CD4-positive, CD25-positive, alpha-beta regulatory T cell (primary cell): ENCODE results near the gene SLMAP. TPM values are rescaled to one million over a fixed set of nuclear protein-coding genes. Genes with fewer than 3 reads are reported as not detected.

Source experiments
- ATAC-seq, 2 donors: fragments of 150-1000 bp; cut with Tn5 transposase; one replicate each; pipeline ENCODE4 v1.10.0; 2021; ENCODE audit warnings: low read depth in 2 of 2, moderate number of reproducible peaks in 2 of 2, moderate library complexity in 1 of 2
- DNase-seq, 3 donors: peaks; one replicate each; pipeline versions ENCODE4 v3.0.0 to v3.0.0-alpha.2; 2012 to 2022; ENCODE audit warnings: mixed read lengths in 1 of 3
- H3K27ac ChIP-seq: one replicate; pipeline ENCODE4 v1.7.0; 2013; ENCODE audit warnings: mild to moderate bottlenecking, low read length; ENCODE audit not compliant: insufficient read depth, poor library complexity, severe bottlenecking
- H3K27me3 ChIP-seq: one replicate; pipeline ENCODE4 v1.7.0; 2013; ENCODE audit warnings: low read length; ENCODE audit not compliant: control insufficient read depth, insufficient read depth
- H3K36me3 ChIP-seq: one replicate; pipeline ENCODE4 v1.7.0; 2013; ENCODE audit warnings: mild to moderate bottlenecking, low read length, moderate library complexity; ENCODE audit not compliant: control insufficient read depth, insufficient read depth
- H3K4me1 ChIP-seq: 2 replicates; pipeline ENCODE4 v1.7.0; 2013; ENCODE audit warnings: mild to moderate bottlenecking, low read length; ENCODE audit not compliant: insufficient read depth, control insufficient read depth, poor library complexity, severe bottlenecking
- H3K4me3 ChIP-seq: one replicate; pipeline ENCODE4 v1.7.0; 2013; ENCODE audit warnings: low read depth, mild to moderate bottlenecking, low read length, moderate library complexity
- H3K9me3 ChIP-seq, 2 experiments: 1 replicate in 1 of 2; 2 replicates in 1 of 2; pipeline ENCODE4 v1.7.0; 2013; ENCODE audit warnings: low read length in 2 of 2, mild to moderate bottlenecking in 1 of 2, moderate library complexity in 1 of 2; ENCODE audit not compliant: control insufficient read depth in 2 of 2
- H3K27ac Mint-ChIP-seq, 3 donors: one replicate each; pipeline ENCODE4 v1.8.0; 2020 to 2022; ENCODE audit warnings: mild to moderate bottlenecking in 3 of 3, mixed read lengths in 3 of 3, moderate library complexity in 2 of 3
- H3K27me3 Mint-ChIP-seq: one replicate; pipeline ENCODE4 v1.8.0; 2022; ENCODE audit warnings: mild to moderate bottlenecking, mixed read lengths
- H3K36me3 Mint-ChIP-seq: one replicate; pipeline ENCODE4 v1.8.0; 2020; ENCODE audit warnings: mixed read lengths
- H3K4me1 Mint-ChIP-seq, 4 donors: one replicate each; pipeline ENCODE4 v1.8.0; 2020 to 2022; ENCODE audit warnings: mixed read lengths in 4 of 4, mild to moderate bottlenecking in 1 of 4
- H3K4me3 Mint-ChIP-seq, 4 donors: one replicate each; pipeline ENCODE4 v1.8.0; 2020 to 2022; ENCODE audit warnings: mild to moderate bottlenecking in 4 of 4, mixed read lengths in 4 of 4, moderate library complexity in 3 of 4
- H3K9me3 Mint-ChIP-seq, 7 donors: one replicate each; pipeline ENCODE4 v1.8.0; 2020 to 2022; ENCODE audit warnings: mixed read lengths in 7 of 7, mild to moderate bottlenecking in 3 of 7, moderate library complexity in 2 of 7
- polyA plus RNA-seq, 4 donors: library from polyadenylated mRNA; unstranded; fragments of 300-500 nt; fragmentation: Illumina TruSeq; gene quantifications; one replicate each; pipeline ENCODE4 v1.2.3, GENCODE V29; 2021
- total RNA-seq: library from RNA; stranded (reverse); gene quantifications from one replicate; pipeline ENCODE4 v1.2.3, GENCODE V29; 2022

Gene SLMAP
- total and polyA plus RNA-seq, 5 donors from 2014 or later = 13.5 to 84.9 (median 21.3) TPM

GRCh38 chr3:57822686-57823085, 66.6 kb downstream of the SLMAP start:
- Histone ChIP-seq H3K9me3 (no peaks in the 10 kb centered on the region), H3K4me1 (peaks cover 5% of the 10 kb centered on the region), H3K27me3 (no peaks in the 10 kb centered on the region), H3K36me3 (no peaks in the 10 kb centered on the region), H3K4me3 (no peak overlapping the region), H3K27ac (no peak overlapping the region)
- peaks cover 4% of the 10 kb centered on the region for H3K36me3 Mint-ChIP-seq
- H3K27ac Mint-ChIP-seq = peak overlapping the region in 1 of 3 donors; percentile 15
- no peaks in the 10 kb centered on the region for H3K9me3 Mint-ChIP-seq
- H3K27me3 Mint-ChIP-seq = no peaks in the 10 kb centered on the region
- no peak overlapping the region for H3K4me3 Mint-ChIP-seq
- H3K4me1 Mint-ChIP-seq = peaks cover 29 to 53% (median 29%) of the 10 kb centered on the region in 4 donors
- ATAC-seq (no peak), DNase-seq (no peak)

- H3K36me3 Mint-ChIP-seq = peaks cover 4% of the 10 kb centered on the region
Measured at GRCh38 chr3:57825116-57825515, 69.0 kb downstream of the SLMAP start.

GRCh38 chr3:57826245-57826951, 70.3 kb downstream of the SLMAP start:
- H3K27me3 Mint-ChIP-seq = no peaks in the 10 kb centered on the region
- no peak for ATAC-seq
- Histone ChIP-seq H3K4me1 (peaks cover 5% of the 10 kb centered on the region), H3K36me3 (no peaks in the 10 kb centered on the region), H3K9me3 (no peaks in the 10 kb centered on the region), H3K27ac (no peak overlapping the region), H3K4me3 (no peak overlapping the region), H3K27me3 (no peaks in the 10 kb centered on the region)
- peak overlapping the region in 1 of 4 donors; percentile 56 for H3K4me3 Mint-ChIP-seq
- peaks cover 4% of the 10 kb centered on the region for H3K36me3 Mint-ChIP-seq
- H3K27ac Mint-ChIP-seq = peak overlapping the region in 1 of 3 donors; percentile 1
- peaks cover 20 to 45% (median 31%) of the 10 kb centered on the region in 4 donors for H3K4me1 Mint-ChIP-seq
- no peaks in the 10 kb centered on the region for H3K9me3 Mint-ChIP-seq
- DNase-seq = peak in 1 of 3 donors; percentile 13

More at GRCh38 chr3:57825116-57825515, 69.0 kb downstream of the SLMAP start:
- Histone ChIP-seq H3K4me3 (no peak overlapping the region), H3K27ac (no peak overlapping the region), H3K27me3 (no peaks in the 10 kb centered on the region), H3K36me3 (no peaks in the 10 kb centered on the region), H3K9me3 (no peaks in the 10 kb centered on the region), H3K4me1 (peaks cover 5% of the 10 kb centered on the region)
- Mint-ChIP-seq H3K27ac (peak overlapping the region in 1 of 3 donors; percentile 37), H3K27me3 (no peaks in the 10 kb centered on the region), H3K9me3 (no peaks in the 10 kb centered on the region), H3K4me1 (peaks cover 19 to 42% (median 31%) of the 10 kb centered on the region in 4 donors), H3K4me3 (no peak overlapping the region)
- ATAC-seq (no peak), DNase-seq (no peak)

GRCh38 chr3:57826952-57827723, 71.0 kb downstream of the SLMAP start:
- Mint-ChIP-seq H3K4me1 (peaks cover 15 to 39% (median 29%) of the 10 kb centered on the region in 4 donors), H3K27me3 (no peaks in the 10 kb centered on the region), H3K36me3 (peaks cover 10% of the 10 kb centered on the region), H3K9me3 (no peaks in the 10 kb centered on the region), H3K4me3 (no peak overlapping the region), H3K27ac (peak overlapping the region in 1 of 3 donors; percentile 13)
- H3K27me3 ChIP-seq = no peaks in the 10 kb centered on the region
- no peak overlapping the region for H3K4me3 ChIP-seq
- no peak for ATAC-seq
- no peaks in the 10 kb centered on the region for H3K9me3 ChIP-seq
- peaks cover 4% of the 10 kb centered on the region for H3K36me3 ChIP-seq
- H3K4me1 ChIP-seq = peaks cover 5% of the 10 kb centered on the region
- H3K27ac ChIP-seq = no peak overlapping the region
- no peak for DNase-seq

GRCh38 chr3:57827757-57828156, 71.6 kb downstream of the SLMAP start:
- no peak overlapping the region for H3K27ac Mint-ChIP-seq

GRCh38 chr3:57832486-57832885, 76.4 kb downstream of the SLMAP start:
- Histone ChIP-seq H3K36me3 (peaks cover 10% of the 10 kb centered on the region), H3K4me1 (no peaks in the 10 kb centered on the region), H3K27me3 (no peaks in the 10 kb centered on the region), H3K4me3 (no peak overlapping the region), H3K9me3 (no peaks in the 10 kb centered on the region), H3K27ac (no peak overlapping the region)
- no peak for ATAC-seq
- H3K4me1 Mint-ChIP-seq = peaks cover 6 to 26% (median 9%) of the 10 kb centered on the region in 4 donors
- DNase-seq = no peak
- H3K4me3 Mint-ChIP-seq = no peak overlapping the region
- no peaks in the 10 kb centered on the region for H3K9me3 Mint-ChIP-seq
- peaks cover 14% of the 10 kb centered on the region for H3K36me3 Mint-ChIP-seq
- H3K27me3 Mint-ChIP-seq = no peaks in the 10 kb centered on the region
- peak overlapping the region in 1 of 3 donors; percentile 24 for H3K27ac Mint-ChIP-seq

More at GRCh38 chr3:57827757-57828156, 71.6 kb downstream of the SLMAP start:
- Histone ChIP-seq H3K9me3 (no peaks in the 10 kb centered on the region), H3K27ac (no peak overlapping the region), H3K36me3 (peaks cover 7% of the 10 kb centered on the region), H3K4me1 (peaks cover 5% of the 10 kb centered on the region), H3K4me3 (no peak overlapping the region), H3K27me3 (no peaks in the 10 kb centered on the region)
- Mint-ChIP-seq H3K9me3 (no peaks in the 10 kb centered on the region), H3K27me3 (no peaks in the 10 kb centered on the region), H3K4me1 (peaks cover 9 to 39% (median 29%) of the 10 kb centered on the region in 4 donors), H3K4me3 (no peak overlapping the region), H3K36me3 (peaks cover 14% of the 10 kb centered on the region)
- DNase-seq = no peak
- no peak for ATAC-seq

GRCh38 chr3:57832900-57833313, 76.8 kb downstream of the SLMAP start:
- peaks cover 10% of the 10 kb centered on the region for H3K36me3 ChIP-seq
- Mint-ChIP-seq H3K4me3 (no peak overlapping the region), H3K27ac (peak overlapping the region in 1 of 3 donors; percentile 24), H3K36me3 (peaks cover 14% of the 10 kb centered on the region), H3K27me3 (no peaks in the 10 kb centered on the region), H3K4me1 (peaks cover 6 to 26% (median 9%) of the 10 kb centered on the region in 4 donors), H3K9me3 (no peaks in the 10 kb centered on the region)
- H3K4me3 ChIP-seq = no peak overlapping the region
- H3K27me3 ChIP-seq = no peaks in the 10 kb centered on the region
- no peaks in the 10 kb centered on the region for H3K9me3 ChIP-seq
- no peak for ATAC-seq
- DNase-seq = no peak
- H3K27ac ChIP-seq = no peak overlapping the region
- H3K4me1 ChIP-seq = no peaks in the 10 kb centered on the region
